BLaER1 treated with 17β-estradiol and CSF1 and Interleukin-3, amounts not matched to agents 10 nM and 100 nM (cell line): ENCODE results near the gene LTBP2.

Experiments used
- H3K27ac ChIP-seq, 11 experiments: shearing (Covaris generic); formaldehyde crosslinking; 2 replicates each; pipeline ENCODE4 v1.8.1; 2022
- H3K27me3 ChIP-seq, 11 experiments: shearing (Covaris generic); formaldehyde crosslinking; 2 replicates each; pipeline ENCODE4 v1.8.1; 2022
- H3K36me3 ChIP-seq, 11 experiments: shearing (Covaris generic); formaldehyde crosslinking; 2 replicates each; pipeline ENCODE4 v1.8.1; 2022
- H3K4me1 ChIP-seq, 10 experiments: shearing (Covaris generic); formaldehyde crosslinking; 2 replicates each; pipeline ENCODE4 v1.8.1; 2022
- H3K4me2 ChIP-seq, 11 experiments: shearing (Covaris generic); formaldehyde crosslinking; 2 replicates each; pipeline ENCODE4 v1.8.1; 2022
- H3K4me3 ChIP-seq, 10 experiments: shearing (Covaris generic); formaldehyde crosslinking; 2 replicates each; pipeline ENCODE4 v1.8.1; 2022
- H3K9ac ChIP-seq, 11 experiments: shearing (Covaris generic); formaldehyde crosslinking; 2 replicates each; pipeline ENCODE4 v1.8.1; 2022
- H3K9me3 ChIP-seq, 11 experiments: shearing (Covaris generic); formaldehyde crosslinking; replicated peaks in 1 of 11; 2 replicates each; pipeline ENCODE4 v1.8.1; 2022
- H4K20me1 ChIP-seq, 11 experiments: shearing (Covaris generic); formaldehyde crosslinking; 2 replicates each; pipeline ENCODE4 v1.8.1; 2022
- Cebpa-rat ChIP-seq, 11 experiments: shearing (Covaris generic); IDR thresholded peaks; 2 replicates each; pipeline ENCODE4 v1.8.1; 2022

LTBP2 gene

GRCh38 chr14:74577247-74577947 is 34.6 kb downstream of the LTBP2 start:
- Histone ChIP-seq H4K20me1 (no peaks in the 10 kb centered on the region), H3K4me1 (peaks cover 23 to 80% (median 37%) of the 10 kb centered on the region in 10 experiments), H3K9ac (no peak overlapping the region), H3K36me3 (no peaks in the 10 kb centered on the region), H3K27ac (no peak overlapping the region; a peak in 1 of 22 replicates), H3K4me3 (no peak overlapping the region), H3K4me2 (peak overlapping the region in 3 of 11 experiments; percentile 92 to 94 (median 92); a peak in 6 of 22 replicates), H3K9me3 (no peaks in the 10 kb centered on the region), H3K27me3 (no peaks in the 10 kb centered on the region)
- no peak for TF ChIP-seq Cebpa-rat (IDR thresholded peaks at IDR 0.05)

- peak overlapping the region in 9 of 11 experiments; percentile 54 to 97 (median 88); a peak in 15 of 22 replicates for H3K27ac ChIP-seq
- H3K9ac ChIP-seq: peak overlapping the region in 1 of 11 experiments; percentile 31; a peak in 1 of 22 replicates
- H3K4me3 ChIP-seq: no peak overlapping the region
- H3K4me2 ChIP-seq: peak overlapping the region in 8 of 11 experiments; percentile 73 to 94 (median 88); a peak in 14 of 22 replicates
- no peaks in the 10 kb centered on the region for H3K9me3 ChIP-seq
- H4K20me1 ChIP-seq: no peaks in the 10 kb centered on the region
- TF ChIP-seq Cebpa-rat (IDR thresholded peaks at IDR 0.05): no peak
- H3K27me3 ChIP-seq: no peaks in the 10 kb centered on the region
- H3K4me1 ChIP-seq: peaks cover 34 to 92% (median 52%) of the 10 kb centered on the region in 10 experiments
- H3K36me3 ChIP-seq: no peaks in the 10 kb centered on the region
These were observed 36.1 kb downstream of the LTBP2 start for GRCh38 chr14:74575936-74576335.

GRCh38 chr14:74575507-74575906 is 36.5 kb downstream of the LTBP2 start:
- Histone ChIP-seq H3K36me3 (no peaks in the 10 kb centered on the region), H3K27me3 (no peaks in the 10 kb centered on the region), H3K4me3 (no peak overlapping the region), H3K4me2 (peak overlapping the region; percentile 60 to 94 (median 83); a peak in 21 of 22 replicates), H4K20me1 (no peaks in the 10 kb centered on the region), H3K27ac (peak overlapping the region in 10 of 11 experiments; percentile 67 to 97 (median 86); a peak in 19 of 22 replicates), H3K4me1 (peaks cover 34 to 96% (median 56%) of the 10 kb centered on the region in 10 experiments), H3K9me3 (no peaks in the 10 kb centered on the region), H3K9ac (peak overlapping the region in 5 of 11 experiments; percentile 31 to 58 (median 47); a peak in 5 of 22 replicates)
- TF ChIP-seq Cebpa-rat (IDR thresholded peaks at IDR 0.05): no peak

- H3K27ac ChIP-seq: peak overlapping the region; percentile 27 to 97 (median 84); a peak in 21 of 22 replicates
- no peaks in the 10 kb centered on the region for H3K27me3 ChIP-seq
- H3K4me2 ChIP-seq: peak overlapping the region; percentile 60 to 94 (median 83)
- peaks cover 34 to 97% (median 63%) of the 10 kb centered on the region in 10 experiments for H3K4me1 ChIP-seq
- H3K36me3 ChIP-seq: no peaks in the 10 kb centered on the region
- H3K4me3 ChIP-seq: no peak overlapping the region; a peak in 1 of 20 replicates
- TF ChIP-seq Cebpa-rat (IDR thresholded peaks at IDR 0.05): no peak
- no peaks in the 10 kb centered on the region for H3K9me3 ChIP-seq
- H3K9ac ChIP-seq: peak overlapping the region; percentile 1 to 66 (median 43); a peak in 16 of 22 replicates
- no peaks in the 10 kb centered on the region for H4K20me1 ChIP-seq
These were observed 37.3 kb downstream of the LTBP2 start for GRCh38 chr14:74574706-74575105.

GRCh38 chr14:74574090-74574433 is 38.0 kb downstream of the LTBP2 start:
- Histone ChIP-seq H3K4me3 (no peak overlapping the region; a peak in 1 of 20 replicates), H3K27me3 (no peaks in the 10 kb centered on the region), H3K9me3 (no peaks in the 10 kb centered on the region), H3K27ac (peak overlapping the region in 10 of 11 experiments; percentile 71 to 97 (median 86); a peak in 19 of 22 replicates), H3K9ac (peak overlapping the region in 3 of 11 experiments; percentile 43 to 58 (median 52); a peak in 6 of 22 replicates), H3K4me2 (peak overlapping the region; percentile 60 to 94 (median 83)), H3K4me1 (peaks cover 34 to 97% (median 66%) of the 10 kb centered on the region in 10 experiments), H4K20me1 (no peaks in the 10 kb centered on the region), H3K36me3 (no peaks in the 10 kb centered on the region)
- no peak for TF ChIP-seq Cebpa-rat (IDR thresholded peaks at IDR 0.05)

GRCh38 chr14:74573421-74574089 is 38.5 kb downstream of the LTBP2 start:
- Histone ChIP-seq H3K9me3 (no peaks in the 10 kb centered on the region), H3K4me3 (peak overlapping the region in 1 of 10 experiments; percentile 22; a peak in 1 of 20 replicates), H3K27me3 (no peaks in the 10 kb centered on the region), H3K27ac (peak overlapping the region; percentile 38 to 97 (median 84); a peak in 21 of 22 replicates), H4K20me1 (no peaks in the 10 kb centered on the region), H3K36me3 (no peaks in the 10 kb centered on the region), H3K4me2 (peak overlapping the region; percentile 60 to 94 (median 83)), H3K9ac (peak overlapping the region in 7 of 11 experiments; percentile 2 to 81 (median 77); a peak in 9 of 22 replicates), H3K4me1 (peaks cover 34 to 97% (median 66%) of the 10 kb centered on the region in 10 experiments)
- no peak for TF ChIP-seq Cebpa-rat (IDR thresholded peaks at IDR 0.05)

GRCh38 chr14:74572726-74573301 is 39.2 kb downstream of the LTBP2 start:
- Histone ChIP-seq H3K4me3 (peak overlapping the region in 3 of 10 experiments; percentile 4 to 22 (median 10); a peak in 2 of 20 replicates), H3K36me3 (no peaks in the 10 kb centered on the region), H3K4me2 (peak overlapping the region; percentile 9 to 94 (median 83); a peak in 21 of 22 replicates), H3K9ac (peak overlapping the region in 10 of 11 experiments; percentile 53 to 81 (median 73); a peak in 19 of 22 replicates), H3K27ac (peak overlapping the region; percentile 38 to 97 (median 84)), H4K20me1 (no peaks in the 10 kb centered on the region), H3K9me3 (no peaks in the 10 kb centered on the region), H3K27me3 (no peaks in the 10 kb centered on the region), H3K4me1 (peaks cover 34 to 97% (median 66%) of the 10 kb centered on the region in 10 experiments)
- no peak for TF ChIP-seq Cebpa-rat (IDR thresholded peaks at IDR 0.05)

- no peaks in the 10 kb centered on the region for H4K20me1 ChIP-seq
- peak in 10 of 11 experiments; percentile 44 to 95 (median 82); a peak in 18 of 22 replicates for TF ChIP-seq Cebpa-rat (IDR thresholded peaks at IDR 0.05)
- H3K4me2 ChIP-seq: peak overlapping the region; percentile 11 to 94 (median 83); a peak in 21 of 22 replicates
- H3K4me3 ChIP-seq: peak overlapping the region in 3 of 10 experiments; percentile 4 to 41 (median 10); a peak in 2 of 20 replicates
- H3K9ac ChIP-seq: peak overlapping the region in 10 of 11 experiments; percentile 53 to 81 (median 73); a peak in 21 of 22 replicates
- peak overlapping the region; percentile 38 to 97 (median 84) for H3K27ac ChIP-seq
- H3K9me3 ChIP-seq: no peaks in the 10 kb centered on the region
- H3K27me3 ChIP-seq: no peaks in the 10 kb centered on the region
- peaks cover 34 to 96% (median 66%) of the 10 kb centered on the region in 10 experiments for H3K4me1 ChIP-seq
- no peaks in the 10 kb centered on the region for H3K36me3 ChIP-seq
These were observed 39.9 kb downstream of the LTBP2 start for GRCh38 chr14:74571901-74572725.
